ENCODE measurements around the gene OOEP.
"Not testable (repeated sequence)": the region's sequence is repeated elsewhere in the genome, so short reads cannot be mapped to it uniquely, and the experiment has no call there.

OOEP gene

DNA sequence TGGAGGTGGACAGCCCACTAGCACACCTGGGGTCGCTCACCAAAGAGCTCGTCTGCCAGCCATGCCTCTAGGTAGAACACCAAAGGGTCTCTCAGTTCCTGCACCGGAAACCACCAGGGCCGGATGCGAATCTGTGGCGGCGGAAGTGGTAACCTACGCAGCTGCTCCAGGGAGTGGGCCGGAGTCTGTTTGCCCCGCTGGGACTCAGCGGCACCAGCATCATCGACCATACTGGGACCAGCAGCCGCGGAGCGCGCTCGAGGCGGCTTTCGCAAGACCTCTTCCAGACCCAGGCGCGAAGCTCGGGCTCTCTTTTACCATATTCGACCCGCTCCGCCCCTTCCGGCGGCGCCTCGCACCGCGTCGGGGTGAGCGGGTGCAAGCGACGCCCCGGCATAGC is at the start of gene OOEP:
Gene OOEP (minus strand): TSS at position 335 of the 400 bp plus-strand sequence. CDS start 105 bp downstream, at position 230.
- DNase-seq, result no peak

DNA sequence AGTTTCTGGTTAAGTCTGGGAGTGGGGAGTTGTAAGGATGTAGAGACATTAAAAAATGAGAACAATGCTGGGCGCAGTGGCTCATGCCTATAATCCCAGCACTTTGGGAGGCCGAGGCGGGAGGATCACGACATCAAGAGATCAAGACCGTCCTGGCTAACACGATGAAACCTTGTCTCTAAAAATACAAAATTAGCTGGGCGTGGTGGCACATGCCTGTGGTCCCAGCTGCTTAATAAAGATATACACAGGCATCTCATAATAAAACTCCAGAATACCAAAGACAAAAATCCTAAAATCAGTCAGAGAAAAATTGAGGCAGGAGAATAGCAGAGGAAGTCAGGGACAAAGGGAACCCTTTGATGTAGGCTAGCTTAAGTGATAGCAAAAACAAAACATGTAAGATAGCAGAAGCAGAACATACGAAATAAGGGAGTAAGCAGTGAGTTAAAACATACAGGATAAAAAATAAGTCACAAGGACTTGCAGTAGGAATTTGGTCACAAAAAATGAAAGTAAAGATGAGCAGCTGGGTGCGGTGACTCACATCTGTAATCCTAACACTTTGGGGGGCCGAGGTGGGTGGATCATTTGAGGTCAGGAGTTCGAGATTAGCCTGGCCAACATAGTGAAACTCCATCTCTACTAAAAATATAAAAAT is 48.5 kb upstream of the OOEP start:
- DNase-seq, result no peak

DNA sequence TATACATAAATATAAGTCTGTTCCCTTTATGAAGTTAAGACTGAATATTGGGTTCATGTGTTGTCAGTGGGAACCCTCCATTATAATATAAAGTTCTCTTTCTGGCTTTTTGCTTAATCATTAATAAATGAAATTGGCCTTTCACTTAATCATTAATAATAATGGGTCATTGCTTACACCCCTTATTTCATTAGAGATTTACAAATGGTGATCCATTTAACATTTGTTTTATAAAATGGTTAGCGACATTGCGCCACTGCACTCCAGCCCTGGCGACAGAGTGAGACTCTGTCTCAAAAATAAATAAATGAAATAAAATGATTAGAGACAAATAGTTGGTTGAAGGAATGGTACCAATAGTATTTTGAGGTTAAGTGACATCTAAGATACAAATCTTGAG is 43.4 kb upstream of the OOEP start:
- no peak for DNase-seq

DNA sequence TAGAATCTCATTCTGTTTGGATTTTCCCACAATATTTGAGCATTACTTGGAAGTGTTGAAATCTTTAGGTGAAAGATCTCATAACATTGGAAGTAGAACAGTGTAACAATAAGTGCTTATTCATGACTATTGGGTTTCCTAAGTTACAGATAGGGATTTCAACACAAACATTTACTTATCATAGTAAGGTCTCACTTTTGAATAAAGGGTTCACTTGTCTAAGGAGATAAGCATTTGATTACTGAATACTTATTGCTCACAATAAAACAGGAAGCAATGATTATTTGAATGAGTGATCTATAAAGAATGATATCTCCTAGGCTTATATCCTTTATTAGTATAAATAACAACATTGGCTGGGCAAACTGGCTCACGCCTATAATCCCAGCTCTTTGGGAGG is 39.7 kb upstream of the OOEP start:
- DNase-seq, result no peak

DNA sequence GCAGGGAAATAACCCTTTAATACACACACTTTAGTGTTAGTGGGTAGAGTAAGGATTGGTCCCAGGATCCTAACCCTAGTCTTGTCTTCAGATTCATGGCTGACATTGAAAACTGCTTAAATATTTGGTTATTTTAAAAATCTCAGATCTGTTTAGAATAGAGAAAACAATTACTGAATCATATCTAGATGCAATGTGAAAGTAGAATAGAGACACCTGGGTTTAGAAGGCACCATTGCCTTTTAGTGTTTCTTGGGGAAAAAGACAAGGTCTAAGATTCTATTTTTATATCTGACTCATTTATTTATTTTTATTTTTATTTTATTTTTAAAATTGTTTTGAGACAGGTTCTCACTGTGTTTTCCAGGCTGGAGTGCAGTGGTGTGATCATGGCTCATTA is 31.0 kb upstream of the OOEP start:
- DNase-seq, result no peak

DNA sequence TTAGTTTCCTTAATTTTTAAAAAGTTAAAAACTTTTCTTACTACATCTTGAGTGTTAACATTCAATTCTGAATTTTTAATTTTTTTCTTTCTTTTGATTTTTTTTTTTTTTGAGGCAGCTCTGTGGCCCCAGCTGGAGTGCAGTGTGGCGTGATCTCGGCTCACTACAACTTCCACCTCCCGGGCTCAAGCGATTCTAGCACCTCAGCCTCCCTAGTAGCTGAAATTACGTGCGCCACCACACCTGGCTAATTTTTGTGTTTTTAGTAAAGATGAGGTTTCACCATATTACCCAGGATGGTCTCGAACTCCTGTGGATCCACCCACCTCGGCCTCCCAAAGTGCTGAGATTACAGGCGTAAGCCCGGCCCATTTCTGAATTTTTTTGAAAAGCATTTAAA is 26.2 kb upstream of the OOEP start:
- no peak for DNase-seq

DNA sequence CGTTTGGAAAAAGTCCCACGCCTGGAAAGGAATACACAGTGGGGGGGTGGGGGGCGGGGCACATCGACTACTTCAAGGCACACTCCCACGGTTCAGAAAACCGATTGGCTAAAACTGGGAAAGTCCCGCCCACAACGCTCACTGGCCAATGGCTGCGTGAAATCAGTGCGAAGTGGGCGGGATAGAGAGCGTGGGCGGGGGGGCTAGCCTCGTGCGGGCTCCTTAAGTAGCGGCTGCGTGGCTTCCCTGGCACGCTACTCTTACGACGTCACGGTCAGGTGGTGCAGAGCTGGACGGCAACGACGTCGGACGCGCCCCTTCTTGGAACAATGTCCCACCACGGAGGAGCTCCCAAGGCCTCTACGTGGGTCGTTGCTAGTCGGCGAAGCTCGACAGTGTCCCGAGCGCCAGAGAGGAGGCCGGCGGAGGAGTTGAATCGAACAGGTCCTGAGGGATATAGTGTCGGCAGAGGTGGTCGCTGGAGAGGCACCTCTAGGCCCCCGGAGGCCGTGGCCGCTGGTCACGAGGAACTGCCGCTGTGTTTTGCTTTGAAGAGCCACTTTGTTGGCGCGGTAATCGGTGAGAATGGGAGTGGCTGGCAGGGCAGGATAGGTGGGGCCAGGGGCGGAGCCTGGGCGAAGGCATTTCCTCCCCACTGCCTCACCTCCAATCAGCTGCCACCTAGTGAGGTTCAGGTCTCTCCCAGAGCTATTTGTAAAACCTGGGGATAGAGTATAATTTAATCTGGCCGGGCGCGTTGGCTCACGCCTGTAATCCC is 25.1 kb upstream of the OOEP start, which contains the start of gene DDX43:
Gene DDX43 (plus strand): TSS at position 252 of the 778 bp plus-strand sequence. CDS start 78 bp downstream, at position 330.
- DNase-seq, result peak; percentile 95

DNA sequence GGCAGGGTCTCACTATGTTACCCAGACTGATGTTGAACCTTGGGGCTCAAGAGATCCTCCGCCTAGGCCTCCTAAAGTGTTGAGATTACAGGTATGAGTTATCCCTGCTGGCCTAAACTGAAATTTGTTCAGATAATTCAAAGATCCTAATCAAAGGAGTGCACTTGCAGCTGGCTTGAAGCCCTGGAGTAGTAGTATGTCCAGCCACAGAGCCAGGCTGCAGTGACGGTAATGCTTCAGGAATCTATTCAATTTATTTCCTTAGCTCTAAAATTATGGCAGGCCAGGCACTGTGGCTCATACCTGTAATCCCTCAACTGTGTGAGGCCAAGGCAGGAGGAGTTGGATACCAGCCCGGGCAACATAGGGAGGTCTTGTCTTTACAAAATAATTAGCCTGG is 23.6 kb upstream of the OOEP start:
- DNase-seq, result no peak

DNA sequence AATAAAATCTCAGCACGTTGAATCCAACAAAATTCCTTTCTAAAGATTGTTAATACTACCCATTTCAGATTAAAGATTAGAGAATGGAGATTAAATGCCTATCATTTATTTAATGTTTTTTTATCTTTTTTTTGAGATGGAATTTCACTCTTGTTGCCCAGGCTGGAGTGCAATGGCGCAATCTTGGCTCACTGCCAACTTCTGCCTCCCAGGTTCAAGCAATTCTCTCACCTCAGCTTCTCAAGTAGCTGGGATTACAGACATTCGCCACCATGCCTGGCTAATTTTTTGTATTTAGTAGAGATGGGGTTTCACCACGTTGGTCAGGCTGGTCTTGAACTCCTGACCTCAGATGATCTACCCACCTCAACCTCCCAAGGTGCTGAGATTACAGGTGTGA is 22.5 kb upstream of the OOEP start:
- peak; percentile 13 for DNase-seq

DNA sequence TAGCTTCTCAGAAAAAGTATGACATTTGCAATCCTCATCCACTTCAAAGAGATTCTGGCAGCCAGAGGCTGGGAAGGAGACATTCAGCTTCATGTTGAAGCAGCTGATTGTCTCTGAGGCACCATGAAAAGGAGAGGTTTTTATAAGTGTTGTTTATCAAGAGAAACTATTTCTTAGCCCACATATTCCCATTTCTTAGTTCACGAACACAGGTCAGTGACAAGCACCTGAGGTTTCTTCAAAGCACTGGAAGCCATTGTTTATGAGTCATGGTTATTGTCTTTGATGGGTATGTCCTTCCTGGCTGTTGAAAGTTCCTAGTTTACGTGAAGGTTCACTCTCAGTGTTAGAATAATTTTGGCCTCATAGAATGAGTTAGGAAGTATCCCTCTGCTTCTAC is 22.0 kb upstream of the OOEP start:
- no peak for DNase-seq

DNA sequence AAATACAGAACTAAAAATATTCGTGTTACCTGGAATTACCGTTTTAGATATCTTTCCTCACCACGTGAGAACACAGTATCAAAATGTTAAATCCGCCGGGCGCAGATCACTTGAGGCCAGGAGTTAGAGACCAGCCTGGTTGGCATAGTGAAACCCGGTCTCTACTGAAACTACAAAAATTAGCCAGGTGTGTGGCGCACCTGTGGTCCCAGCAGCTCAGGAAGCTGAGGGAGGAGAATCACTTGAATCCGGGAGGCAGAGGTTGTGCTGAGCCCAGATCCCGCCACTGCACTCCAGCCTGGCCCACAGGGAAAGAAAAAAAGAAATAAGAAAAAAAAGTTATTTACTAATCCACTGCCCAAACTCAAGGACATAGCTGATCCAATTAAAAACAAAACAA is 20.2 kb upstream of the OOEP start:
- DNase-seq, result no peak

DNA sequence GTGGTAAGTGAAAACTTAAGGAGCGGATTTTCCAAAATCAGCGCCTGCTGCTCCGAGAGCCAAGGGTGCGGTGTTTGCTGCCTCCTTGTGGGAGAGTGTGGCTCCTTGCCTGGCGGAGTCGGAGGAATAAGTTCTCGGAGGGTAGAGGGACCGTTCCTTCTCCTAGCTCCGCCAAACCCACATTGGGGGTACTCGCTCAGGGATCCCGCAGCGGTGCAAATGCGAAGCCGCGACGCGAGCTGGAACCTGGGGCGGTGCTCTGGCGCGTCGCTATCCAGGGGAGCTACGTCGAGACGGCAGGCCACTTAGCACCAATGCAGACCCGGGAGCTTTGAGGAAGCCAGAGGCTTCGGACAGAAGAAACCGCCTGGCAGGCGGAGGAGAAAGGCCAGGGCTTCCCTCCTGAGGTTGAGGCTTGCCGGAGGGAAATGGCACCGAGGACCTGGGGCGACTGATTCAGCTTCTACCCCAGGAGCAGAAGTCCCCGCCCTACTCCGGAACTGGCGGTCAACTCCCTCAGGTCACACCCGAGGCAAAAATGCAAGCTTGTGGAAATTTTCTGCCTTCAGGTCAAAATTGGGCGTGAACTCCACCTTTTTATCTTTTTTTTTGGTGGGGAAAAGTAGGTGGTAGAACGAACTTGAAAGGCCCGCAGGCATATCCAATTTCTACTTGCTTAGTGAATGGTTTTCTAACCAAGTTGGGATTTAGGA is 19.3 kb upstream of the OOEP start:
- DNase-seq, result peak; percentile 92

DNA sequence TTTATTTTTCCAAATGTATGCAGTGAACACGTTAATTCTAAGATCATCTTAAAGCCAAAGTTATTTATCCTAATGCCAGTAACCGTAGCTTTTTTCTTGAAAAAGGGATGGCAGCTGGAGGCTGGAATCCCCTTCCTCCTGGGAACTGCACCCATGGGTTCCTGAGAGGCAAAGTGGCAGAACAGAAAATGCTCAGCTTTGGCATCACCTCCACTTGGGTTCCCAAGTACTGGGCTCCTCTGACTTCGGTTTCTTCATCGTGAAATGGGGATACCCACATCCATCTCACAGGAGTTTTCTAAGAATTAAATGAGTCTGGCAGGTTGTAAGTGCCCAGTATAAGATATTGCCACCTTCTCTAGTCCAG is 18.7 kb upstream of the OOEP start:
- no peak for DNase-seq

DNA sequence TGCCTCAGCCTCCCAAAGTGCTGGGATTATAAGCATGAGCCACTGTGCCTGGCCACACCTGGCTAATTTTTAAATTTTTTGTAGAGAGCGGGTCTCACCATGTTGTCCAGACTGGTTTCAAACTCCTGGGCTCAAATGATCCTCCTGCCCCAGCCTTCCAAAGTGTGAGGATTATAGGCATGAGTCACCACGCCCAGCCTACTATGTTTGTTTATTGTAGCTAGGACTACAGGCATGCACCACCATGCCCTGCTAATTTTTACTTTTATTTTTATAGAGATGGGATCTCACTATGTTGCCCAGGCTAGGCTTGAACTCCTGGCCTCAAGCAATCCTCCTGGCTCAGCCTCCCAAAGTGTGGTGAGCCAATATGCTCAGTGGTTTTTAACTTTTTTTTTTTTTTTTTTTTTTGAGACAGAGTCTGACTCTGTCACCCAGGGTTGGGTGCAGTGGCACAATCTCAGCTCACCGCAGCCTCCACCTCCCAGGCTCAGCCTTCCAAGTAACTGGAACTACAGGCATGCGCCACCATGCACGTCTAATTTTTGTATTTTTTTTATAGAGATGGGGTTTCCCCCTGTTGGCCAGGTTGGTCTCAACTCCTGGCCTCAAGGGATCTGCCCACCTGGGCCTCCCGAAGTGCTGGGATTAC is 12.9 kb upstream of the OOEP start:
- no peak for DNase-seq

DNA sequence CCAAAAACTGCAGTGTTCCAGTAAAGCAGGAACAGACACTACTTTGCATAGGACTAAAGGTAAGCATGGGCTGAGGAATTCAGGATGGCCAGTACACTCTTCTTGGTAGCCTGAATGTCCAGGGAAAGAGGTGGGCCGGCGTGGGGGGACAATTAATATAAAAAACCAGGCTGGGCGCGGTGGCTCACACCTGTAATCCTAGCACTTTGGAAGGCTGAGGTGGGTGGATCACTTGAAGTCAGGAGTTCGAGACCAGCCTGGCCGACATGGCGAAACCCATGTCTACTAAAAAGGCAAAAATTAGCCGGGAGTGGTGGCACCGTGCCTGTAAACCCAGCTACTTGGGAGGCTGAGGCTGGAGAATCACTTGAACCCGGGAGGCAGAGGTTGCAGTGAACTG is 11.8 kb upstream of the OOEP start:
- DNase-seq, result not testable (repeated sequence)

DNA sequence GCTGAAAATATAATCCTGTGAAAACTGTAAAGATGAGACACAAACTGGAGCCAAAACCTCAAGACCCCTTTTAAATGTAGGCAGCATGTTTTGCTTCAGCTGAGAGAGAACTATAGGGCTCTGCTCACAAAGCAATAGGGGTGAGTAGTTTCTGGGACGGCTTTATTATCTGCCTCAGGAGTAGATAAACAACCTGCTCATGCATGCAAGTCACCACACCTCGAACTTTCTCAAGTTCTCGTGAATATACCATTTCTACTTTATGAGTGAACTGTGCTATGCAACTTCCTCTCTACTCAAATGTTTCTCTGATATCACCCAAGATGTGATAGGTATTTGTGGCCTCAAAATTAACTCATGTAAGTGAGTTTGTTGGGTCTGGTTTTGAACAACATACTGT is 7.5 kb upstream of the OOEP start:
- DNase-seq, result peak; percentile 37

DNA sequence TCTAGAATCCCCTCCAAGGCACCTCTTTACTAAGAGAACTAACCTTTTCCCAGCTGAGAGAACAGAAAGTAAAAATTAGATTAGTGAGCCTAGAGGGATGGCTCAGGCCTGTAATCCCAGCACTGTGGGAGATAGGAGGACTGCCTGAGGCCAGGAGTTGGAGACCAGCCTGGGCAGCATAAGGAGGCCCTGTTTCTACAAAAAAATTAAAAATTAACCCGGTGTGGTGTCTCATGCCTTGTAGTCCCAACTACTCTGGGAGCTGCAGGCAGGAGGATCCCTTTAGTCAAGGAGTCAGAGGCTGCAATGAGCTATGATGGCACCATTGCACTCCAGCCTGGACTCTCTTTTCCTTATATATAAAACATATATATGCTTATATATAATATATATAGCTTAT is 5.5 kb upstream of the OOEP start:
- no peak for DNase-seq

DNA sequence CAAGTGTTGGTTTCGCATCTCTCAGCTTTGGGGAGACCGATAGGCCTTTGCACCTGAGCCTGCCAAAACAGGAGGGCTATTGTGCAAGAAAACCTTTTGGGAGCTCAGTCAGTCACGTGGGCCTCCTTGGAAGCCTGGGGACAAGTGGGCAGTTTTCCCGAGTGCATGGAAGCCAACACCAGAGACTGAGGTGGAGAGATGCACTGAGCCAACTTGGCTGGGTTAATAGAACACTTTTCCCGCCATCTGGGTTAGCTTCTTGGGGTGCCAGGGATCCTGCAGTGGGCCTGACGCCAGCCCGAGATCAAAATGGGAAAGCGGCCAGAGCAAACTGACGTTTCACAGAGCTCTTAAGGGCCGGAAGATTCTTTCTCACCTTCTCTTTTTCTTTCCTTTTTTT is 2.8 kb upstream of the OOEP start:
- DNase-seq, result no peak

DNA sequence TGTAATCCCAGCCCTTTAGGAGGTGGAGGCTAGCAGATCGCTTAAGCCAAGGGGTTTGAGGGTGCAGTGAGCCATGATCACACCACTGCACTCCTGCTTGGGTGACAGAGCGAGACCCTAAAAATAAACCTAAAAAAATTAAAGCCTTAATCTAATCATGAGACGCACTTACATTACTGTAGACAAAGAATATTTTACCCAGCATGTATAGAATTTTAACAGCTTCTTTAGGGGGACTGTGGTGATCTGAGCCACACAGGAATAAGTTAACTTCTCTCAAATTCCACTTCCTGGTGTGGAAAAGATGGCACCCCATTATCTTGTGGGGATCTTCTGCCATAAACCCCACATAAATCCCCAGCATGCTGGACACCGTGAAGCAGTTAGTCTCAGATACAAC is 2.3 kb upstream of the OOEP start:
- DNase-seq, result no peak

DNA sequence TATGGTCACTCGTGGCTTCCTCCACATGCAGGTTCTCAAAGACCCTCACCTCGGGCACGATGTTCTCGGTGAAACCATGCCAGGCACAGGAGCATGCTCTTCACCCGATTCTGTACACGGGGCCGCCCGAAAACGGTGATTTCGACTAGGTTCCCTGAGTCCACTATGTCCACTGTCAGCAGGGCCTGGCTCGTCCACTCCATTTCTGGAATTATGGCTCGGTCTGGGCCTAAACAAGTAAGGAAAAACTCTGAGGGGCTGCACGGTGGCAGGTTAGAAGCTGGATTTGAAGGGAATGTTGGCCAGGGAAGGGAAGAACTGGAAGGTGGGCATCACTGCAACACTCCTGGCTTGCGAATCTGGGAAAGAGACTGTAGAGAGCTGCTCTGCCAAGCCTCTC is 540 bp downstream of the OOEP start:
- DNase-seq, result no peak

DNA sequence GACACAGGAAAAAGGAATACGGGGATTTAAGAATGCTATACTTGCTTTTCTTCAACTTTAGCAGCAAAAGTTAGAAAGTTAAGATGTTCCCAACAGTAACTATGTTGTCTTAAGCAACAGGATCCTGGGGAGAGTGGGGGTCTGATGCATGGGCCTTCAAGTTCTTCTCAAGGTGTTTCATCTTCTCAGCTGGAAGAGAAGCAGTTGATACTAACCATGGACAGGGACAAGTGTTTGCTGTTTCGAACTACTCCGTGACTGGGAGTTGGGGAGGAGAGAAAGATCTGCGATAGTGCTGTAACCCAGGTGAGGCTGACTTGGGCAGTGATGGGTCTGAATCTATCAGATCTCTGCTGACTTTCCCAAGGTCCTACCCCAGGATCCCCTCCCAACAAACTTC is 1.0 kb downstream of the OOEP start:
- DNase-seq, result no peak

DNA sequence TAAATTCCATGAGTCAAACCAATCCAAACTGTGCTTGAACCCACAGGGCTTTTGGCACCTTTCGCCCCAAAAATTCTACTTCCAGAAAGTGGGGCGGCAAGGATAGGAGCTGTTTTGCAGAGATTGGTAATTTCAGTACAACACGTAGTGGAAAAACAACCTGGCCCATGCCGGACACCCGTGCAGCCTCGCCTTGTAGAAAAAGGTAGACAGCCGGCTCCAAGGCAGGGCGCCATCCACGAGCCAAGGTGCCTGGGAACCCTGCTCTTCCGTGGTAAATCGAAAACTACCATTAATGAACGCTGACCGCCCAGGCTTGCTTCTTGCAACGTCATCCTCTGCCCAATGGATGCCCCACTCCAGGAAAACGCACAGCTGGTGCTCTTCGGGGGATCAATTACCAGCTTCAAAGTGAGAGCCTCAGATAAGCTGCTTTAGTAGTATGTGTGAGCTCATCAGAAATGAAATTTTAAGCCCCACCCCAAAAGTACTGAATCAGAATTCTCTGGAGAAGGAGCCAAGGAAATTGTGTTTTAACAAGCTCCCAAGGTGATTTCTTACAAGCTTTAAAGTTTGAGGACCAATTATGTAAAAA is 1.8 kb downstream of the OOEP start:
- no peak for DNase-seq

DNA sequence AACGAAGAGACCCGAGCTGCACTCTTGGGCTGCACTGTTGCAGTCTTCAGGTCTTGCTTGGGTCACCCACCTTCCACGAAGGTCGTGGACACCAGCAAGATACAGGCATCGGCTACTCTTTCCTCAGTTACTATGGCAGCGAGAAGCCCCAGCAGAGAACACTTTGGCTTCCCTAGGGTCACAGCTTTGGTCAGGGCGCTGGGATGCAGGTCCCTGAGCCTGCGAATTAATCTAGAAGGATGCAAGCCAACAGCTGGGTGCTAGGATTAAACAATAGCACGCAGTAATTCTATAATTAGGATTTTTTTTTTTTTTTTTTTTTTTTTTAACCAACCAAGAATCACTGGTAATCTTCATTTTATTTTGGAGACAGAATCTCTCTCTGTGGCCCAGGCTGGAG is 5.1 kb downstream of the OOEP start:
- no peak for DNase-seq
